Breast epithelium (tissue), 4 donors: Measurements from ENCODE around the gene RPS18. TPM values are rescaled to one million over a fixed set of nuclear protein-coding genes. Genes with fewer than 3 reads are reported as not detected.
A peak's percentile ranks its signal among the peaks of the same experiment; 100 is the strongest.
"Not testable (repeated sequence)": the region's sequence is repeated elsewhere in the genome, so short reads cannot be mapped to it uniquely, and the experiment has no call there.

Source experiments
- DNase-seq, 2 donors: peaks; one replicate each; pipeline ENCODE4 v3.0.0-alpha.2; 2019; ENCODE audit warnings: low spot score in 2 of 2
- H3K27ac ChIP-seq, 2 donors: fragments of 200-600 bp; sonication (generic) in 1 of 2; one replicate each; pipeline ENCODE4 v1.5.1; 2016 to 2019; ENCODE audit warnings: mild to moderate bottlenecking in 1 of 2
- H3K27me3 ChIP-seq, 2 donors: fragments of 200-600 bp; sonication (generic) in 1 of 2; one replicate each; pipeline versions ENCODE4 v1.5.1 to v1.6.0; 2017 to 2019; ENCODE audit warnings: control low read depth in 1 of 2, mild to moderate bottlenecking in 1 of 2
- H3K36me3 ChIP-seq: fragments of 200-600 bp; one replicate; pipeline ENCODE4 v1.5.1; 2019
- H3K4me1 ChIP-seq, 2 donors: fragments of 200-600 bp; sonication (generic); one replicate each; pipeline ENCODE4 v1.5.1; 2016 to 2019; ENCODE audit warnings: control low read depth in 1 of 2
- H3K4me3 ChIP-seq, 3 donors: fragments of 200-600 bp; sonication (generic); 1 replicate in 2 of 3; 2 replicates in 1 of 3; pipeline ENCODE4 v1.5.1; 2016 to 2019; ENCODE audit warnings: mild to moderate bottlenecking in 3 of 3, moderate library complexity in 2 of 3
- H3K9me3 ChIP-seq, 2 donors: fragments of 200-600 bp; sonication (generic) in 1 of 2; one replicate each; pipeline ENCODE4 v1.5.1; 2016 to 2019; ENCODE audit warnings: control low read depth in 1 of 2
- CTCF ChIP-seq, 3 donors: fragments of 450-650 bp; IDR thresholded peaks; one replicate each; pipeline ENCODE4 v1.5.1; 2016 to 2017; ENCODE audit warnings: antibody characterized with exemption in 3 of 3, mild to moderate bottlenecking in 3 of 3, moderate library complexity in 3 of 3
- POLR2A ChIP-seq: fragments of 450-650 bp; IDR thresholded peaks from one replicate; pipeline ENCODE4 v1.6.1; 2016; ENCODE audit warnings: antibody characterized with exemption, mild to moderate bottlenecking, moderate library complexity
- POLR2AphosphoS5 ChIP-seq, 3 donors: sonication (generic); formaldehyde crosslinking; IDR thresholded peaks; one replicate each; pipeline ENCODE4 v1.6.1; 2017; ENCODE audit warnings: antibody characterized with exemption in 3 of 3
- intact Hi-C: fragments of 100-400 bp; cut with DNase I; formaldehyde crosslinking; loops from one replicate; pipeline ENCODE4 v1.15.1; 2023; ENCODE audit warnings: low total_unique reads
- total RNA-seq, 3 donors: library from RNA; depleted of rRNA; stranded (reverse); fragments of >200 nt; gene quantifications; one replicate each; pipeline ENCODE4 v1.1.0, GENCODE V29; 2016

RPS18 gene
- total RNA-seq, 3 donors from 2014 or later, result 3,121 to 5,317 (median 4,287) TPM

DNA sequence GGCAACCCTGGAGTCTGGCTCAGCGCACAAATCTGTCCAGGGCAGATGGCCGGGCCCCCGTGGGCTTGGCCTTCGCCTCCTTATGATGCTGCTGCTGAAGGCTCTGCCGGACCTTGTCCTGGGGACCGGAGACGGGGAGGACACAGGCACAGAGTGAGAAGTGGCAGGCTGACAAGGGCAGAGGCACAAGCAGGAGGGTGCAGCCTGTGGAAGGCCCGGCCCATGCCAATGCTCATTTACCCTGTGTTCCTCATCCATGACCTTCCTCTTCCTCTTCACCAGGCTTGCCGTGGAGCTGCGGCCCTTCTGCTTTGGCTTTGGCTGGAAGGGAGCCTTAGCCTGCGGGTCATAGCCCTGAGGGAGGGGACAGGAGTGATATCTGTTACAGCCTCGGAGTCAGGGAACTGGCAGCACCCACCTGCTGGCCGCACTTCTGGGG, 7.4 kb downstream of the RPS18 start:
- DNase-seq, result no peak
- H3K36me3 ChIP-seq, result no peaks in the 10 kb centered on the region
- no peak overlapping the region for H3K27ac ChIP-seq
- no peaks in the 10 kb centered on the region for H3K27me3 ChIP-seq
- TF ChIP-seq POLR2A (no peak), POLR2AphosphoS5 (IDR thresholded peaks at IDR 0.05) (no peak), CTCF (IDR thresholded peaks at IDR 0.05) (no peak)
- no peaks in the 10 kb centered on the region for H3K9me3 ChIP-seq
- peaks cover 0 to 22% of the 10 kb centered on the region in 2 donors for H3K4me1 ChIP-seq
- H3K4me3 ChIP-seq, result no peak overlapping the region
- intact Hi-C loops, result no loop called here

DNA sequence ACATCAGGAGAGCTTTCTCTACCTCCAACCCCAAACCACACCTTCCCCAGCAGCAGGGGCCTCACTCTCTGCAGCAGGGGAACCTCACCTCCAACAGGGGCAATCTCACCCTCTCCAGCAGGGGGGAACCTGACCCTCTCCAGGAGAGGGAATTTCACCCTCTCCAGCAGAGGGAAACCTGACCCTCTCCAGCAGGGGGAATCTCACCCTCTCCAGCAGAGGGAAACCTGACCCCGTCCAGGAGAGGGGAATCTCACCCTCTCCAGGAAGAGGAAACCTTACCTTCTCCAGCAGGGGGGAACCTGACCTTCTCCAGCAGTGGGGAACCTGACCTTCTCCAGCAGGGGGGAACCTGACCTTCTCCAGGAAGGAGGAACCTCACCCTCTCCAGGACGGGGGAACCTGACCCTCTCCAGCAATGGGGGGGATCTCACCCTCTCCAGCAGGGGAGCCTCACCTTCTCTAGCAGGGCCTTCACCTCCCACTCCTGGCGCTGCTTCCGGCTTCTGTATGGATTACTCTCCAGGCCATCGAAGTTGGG, 8.2 kb downstream of the RPS18 start:
- Histone ChIP-seq H3K27me3 (no peaks in the 10 kb centered on the region), H3K4me3 (no peak overlapping the region), H3K4me1 (peaks cover 0 to 16% of the 10 kb centered on the region in 2 donors), H3K27ac (no peak overlapping the region), H3K9me3 (no peaks in the 10 kb centered on the region), H3K36me3 (no peaks in the 10 kb centered on the region)
- no peak for DNase-seq
- intact Hi-C loops, result no loop called here
- TF ChIP-seq POLR2AphosphoS5 (IDR thresholded peaks at IDR 0.05), result no peak
- TF ChIP-seq CTCF (IDR thresholded peaks at IDR 0.05), result peak in 2 of 3 donors; percentile 37 to 39

DNA sequence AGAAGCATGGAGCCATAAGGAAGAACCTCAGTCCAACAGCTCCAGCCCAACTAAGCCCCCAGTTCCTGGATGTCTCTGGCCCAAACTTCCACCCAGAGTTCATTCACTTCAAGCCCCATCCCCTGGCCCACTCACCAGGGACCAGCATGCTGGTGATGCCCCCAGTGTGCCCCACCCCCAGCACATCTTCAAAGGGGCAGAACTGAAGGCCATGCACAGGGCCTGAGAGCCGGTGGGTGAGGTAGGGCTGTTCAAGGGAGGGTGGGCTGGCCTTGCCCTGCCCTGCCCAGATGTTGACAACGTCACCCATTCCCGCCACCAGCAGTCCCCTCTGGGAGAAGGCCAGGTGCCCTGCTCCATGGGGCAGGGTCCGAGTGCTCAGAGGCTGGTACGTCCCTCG, 8.7 kb downstream of the RPS18 start:
- peaks cover 0 to 11% of the 10 kb centered on the region in 2 donors for H3K4me1 ChIP-seq
- no peak for TF ChIP-seq POLR2A
- no peak for TF ChIP-seq CTCF (IDR thresholded peaks at IDR 0.05)
- no peak for TF ChIP-seq POLR2AphosphoS5 (IDR thresholded peaks at IDR 0.05)
- H3K27me3 ChIP-seq, result no peaks in the 10 kb centered on the region
- no peak for DNase-seq
- no peak overlapping the region for H3K4me3 ChIP-seq
- intact Hi-C loops, result no loop called here
- H3K9me3 ChIP-seq, result no peaks in the 10 kb centered on the region
- H3K27ac ChIP-seq, result no peak overlapping the region
- no peaks in the 10 kb centered on the region for H3K36me3 ChIP-seq

DNA sequence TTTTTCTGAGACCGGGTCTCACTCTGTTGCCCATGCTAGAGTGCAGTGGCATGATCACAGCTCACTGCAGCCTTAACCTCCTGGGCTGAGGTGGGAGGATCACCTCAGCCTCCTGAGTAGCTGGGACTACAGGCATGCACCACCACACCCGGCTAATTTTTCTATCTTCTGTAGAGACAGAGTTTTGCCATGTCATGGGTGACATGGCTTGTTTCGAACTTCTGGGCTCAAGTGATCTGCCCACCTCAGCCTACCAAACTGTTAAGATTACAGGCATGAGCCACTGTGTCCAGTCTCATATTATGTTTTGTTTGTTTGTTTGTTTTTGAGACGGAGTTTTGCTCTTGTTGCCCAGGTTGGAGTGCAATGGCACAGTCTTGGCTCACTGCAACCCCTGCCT, 13.3 kb downstream of the RPS18 start:
- intact Hi-C loops, H3K36me3 ChIP-seq, H3K27me3 ChIP-seq, H3K4me3 ChIP-seq, H3K27ac ChIP-seq, DNase-seq, H3K9me3 ChIP-seq, H3K4me1 ChIP-seq: not testable (repeated sequence)

DNA sequence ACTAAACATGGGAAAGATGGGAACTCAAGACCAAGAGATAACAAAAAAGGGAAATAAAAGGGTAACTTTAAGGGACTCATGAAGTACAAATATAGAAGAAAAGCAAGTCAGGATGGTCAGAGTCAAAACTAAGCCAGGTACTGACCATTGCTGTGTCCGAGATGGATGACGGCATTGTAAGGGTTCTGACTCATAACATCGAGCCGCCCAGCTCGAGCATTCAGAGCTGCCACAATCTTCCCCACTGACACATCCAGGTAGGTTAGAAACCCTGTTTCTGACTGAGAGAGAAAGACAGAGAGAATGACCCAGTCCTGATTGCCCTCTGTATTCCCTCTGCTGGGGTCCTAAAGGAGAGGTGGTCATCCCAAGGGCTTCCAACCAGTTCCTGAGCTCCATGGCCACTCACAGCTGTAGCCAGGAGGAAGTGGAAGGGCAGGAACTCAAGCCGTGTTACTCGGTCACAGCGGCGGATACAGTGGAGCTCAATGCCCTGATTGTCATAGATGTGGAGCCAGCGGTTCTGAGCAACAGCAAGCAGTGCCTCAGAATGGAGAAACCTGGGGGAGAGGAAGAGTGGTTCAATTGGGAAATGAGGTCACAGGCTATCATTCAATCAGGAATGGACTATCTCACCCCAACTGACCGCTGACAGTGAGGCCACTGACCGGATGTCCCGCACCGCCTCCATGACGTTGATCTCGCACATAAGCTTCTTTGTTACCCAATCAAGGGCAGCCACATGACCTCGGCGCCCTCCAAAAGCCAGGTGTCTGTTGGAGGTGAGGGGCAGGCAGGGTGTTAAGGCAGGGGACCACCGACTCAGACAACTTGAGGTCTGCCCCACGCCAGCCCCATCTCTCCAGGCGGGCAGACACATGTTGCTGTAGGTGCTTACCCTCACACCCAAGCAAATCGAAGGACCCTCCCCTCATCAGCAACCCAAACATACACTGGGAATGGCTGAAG, 15.4 kb downstream of the RPS18 start:
- intact Hi-C loops, result no loop called here
- H3K36me3 ChIP-seq, result no peaks in the 10 kb centered on the region

More for the DNA sequence above, 15.4 kb downstream of the RPS18 start:
- Histone ChIP-seq H3K4me3 (peak overlapping the region in 1 of 3 donors; percentile 81), H3K4me1 (peaks cover 3 to 6% of the 10 kb centered on the region in 2 donors), H3K9me3 (no peaks in the 10 kb centered on the region), H3K27ac (no peak overlapping the region), H3K27me3 (no peaks in the 10 kb centered on the region)
- DNase-seq, result no peak
- TF ChIP-seq POLR2AphosphoS5 (IDR thresholded peaks at IDR 0.05) (no peak), POLR2A (no peak), CTCF (IDR thresholded peaks at IDR 0.05) (no peak)
